Stomach smooth muscle (tissue), 2 donors: ENCODE data around the gene SNAPIN.

ENCODE experiments used
- H3K27ac ChIP-seq: one replicate; pipeline ENCODE4 v1.7.0; 2013; ENCODE audit warnings: mild to moderate bottlenecking, low read length, inconsistent platforms
- H3K27me3 ChIP-seq, 2 donors: one replicate each; pipeline ENCODE4 v1.7.0; 2013; ENCODE audit warnings: low read length in 2 of 2; ENCODE audit not compliant: insufficient read depth in 2 of 2, control insufficient read depth in 1 of 2
- H3K36me3 ChIP-seq, 2 donors: one replicate each; pipeline ENCODE4 v1.7.0; 2013; ENCODE audit warnings: low read length in 2 of 2; ENCODE audit not compliant: control insufficient read depth in 2 of 2, insufficient read depth in 2 of 2
- H3K4me1 ChIP-seq: one replicate; pipeline ENCODE4 v1.7.0; 2013; ENCODE audit warnings: low read length; ENCODE audit not compliant: control insufficient read depth, insufficient read depth
- H3K4me3 ChIP-seq, 2 donors: one replicate each; pipeline ENCODE4 v1.7.0; 2013; ENCODE audit warnings: low read length in 2 of 2
- H3K9ac ChIP-seq, 2 donors: one replicate each; pipeline ENCODE4 v1.7.0; 2013; ENCODE audit warnings: low read length in 2 of 2, mild to moderate bottlenecking in 1 of 2
- H3K9me3 ChIP-seq, 2 donors: one replicate each; pipeline ENCODE4 v1.7.0; 2013; ENCODE audit warnings: low read length in 2 of 2; ENCODE audit not compliant: control insufficient read depth in 2 of 2
- donor health status: healthy.
- donor health status: Pancreatic carcinoma.

SNAPIN gene

DNA sequence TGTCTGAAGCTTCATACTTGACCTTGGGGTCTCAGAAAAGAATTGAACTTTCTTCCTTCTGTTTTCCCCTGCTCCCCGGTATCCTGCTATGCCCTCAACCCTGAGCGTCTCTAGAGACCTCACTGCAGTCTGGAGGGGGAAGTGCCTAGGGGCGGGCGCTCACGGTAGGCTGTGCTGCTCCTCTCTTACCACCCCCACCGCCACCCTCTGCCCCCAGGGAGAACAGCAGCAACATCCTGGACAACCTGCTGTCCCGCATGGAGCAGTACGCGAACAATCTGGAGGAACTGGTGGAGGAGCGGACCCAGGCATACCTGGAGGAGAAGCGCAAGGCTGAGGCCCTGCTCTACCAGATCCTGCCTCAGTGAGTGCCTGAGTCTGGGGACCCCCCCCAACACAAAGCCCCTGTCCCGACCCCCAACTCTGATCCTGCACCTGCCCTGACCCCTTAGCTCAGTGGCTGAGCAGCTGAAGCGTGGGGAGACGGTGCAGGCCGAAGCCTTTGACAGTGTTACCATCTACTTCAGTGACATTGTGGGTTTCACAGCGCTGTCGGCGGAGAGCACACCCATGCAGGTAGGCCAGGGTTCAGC, 30.3 kb downstream of the SNAPIN start:
- Histone ChIP-seq H3K9ac (no peak overlapping the region), H3K4me1 (no peaks in the 10 kb centered on the region), H3K36me3 (no peaks in the 10 kb centered on the region), H3K9me3 (no peaks in the 10 kb centered on the region), H3K27ac (no peak overlapping the region), H3K4me3 (no peak overlapping the region), H3K27me3 (peaks cover 3% of the 10 kb centered on the region in 2 donors)

- Histone ChIP-seq H3K4me3 (no peak overlapping the region), H3K27me3 (no peaks in the 10 kb centered on the region), H3K4me1 (peaks cover 10% of the 10 kb centered on the region), H3K9ac (no peak overlapping the region), H3K36me3 (no peaks in the 10 kb centered on the region), H3K9me3 (no peaks in the 10 kb centered on the region), H3K27ac (no peak overlapping the region)
Observed at GRCh38 chr1:153693466-153693865, 35.0 kb downstream of the SNAPIN start.

- no peak overlapping the region for H3K4me3 ChIP-seq
- peak overlapping the region; percentile 92 for H3K27ac ChIP-seq
- H3K4me1 ChIP-seq = peaks cover 16% of the 10 kb centered on the region
Observed at GRCh38 chr1:153696741-153697140, 38.2 kb downstream of the SNAPIN start.

GRCh38 chr1:153697191-153698019, 38.9 kb downstream of the SNAPIN start:
- H3K4me1 ChIP-seq = peaks cover 16% of the 10 kb centered on the region
- no peaks in the 10 kb centered on the region for H3K36me3 ChIP-seq
- no peaks in the 10 kb centered on the region for H3K9me3 ChIP-seq
- H3K4me3 ChIP-seq = no peak overlapping the region
- no peaks in the 10 kb centered on the region for H3K27me3 ChIP-seq
- peak overlapping the region; percentile 42 to 57 for H3K9ac ChIP-seq
- H3K27ac ChIP-seq = peak overlapping the region; percentile 92

More at GRCh38 chr1:153696741-153697140, 38.2 kb downstream of the SNAPIN start:
- H3K9ac ChIP-seq = no peak overlapping the region
- no peaks in the 10 kb centered on the region for H3K9me3 ChIP-seq
- no peaks in the 10 kb centered on the region for H3K27me3 ChIP-seq
- H3K36me3 ChIP-seq = no peaks in the 10 kb centered on the region

DNA sequence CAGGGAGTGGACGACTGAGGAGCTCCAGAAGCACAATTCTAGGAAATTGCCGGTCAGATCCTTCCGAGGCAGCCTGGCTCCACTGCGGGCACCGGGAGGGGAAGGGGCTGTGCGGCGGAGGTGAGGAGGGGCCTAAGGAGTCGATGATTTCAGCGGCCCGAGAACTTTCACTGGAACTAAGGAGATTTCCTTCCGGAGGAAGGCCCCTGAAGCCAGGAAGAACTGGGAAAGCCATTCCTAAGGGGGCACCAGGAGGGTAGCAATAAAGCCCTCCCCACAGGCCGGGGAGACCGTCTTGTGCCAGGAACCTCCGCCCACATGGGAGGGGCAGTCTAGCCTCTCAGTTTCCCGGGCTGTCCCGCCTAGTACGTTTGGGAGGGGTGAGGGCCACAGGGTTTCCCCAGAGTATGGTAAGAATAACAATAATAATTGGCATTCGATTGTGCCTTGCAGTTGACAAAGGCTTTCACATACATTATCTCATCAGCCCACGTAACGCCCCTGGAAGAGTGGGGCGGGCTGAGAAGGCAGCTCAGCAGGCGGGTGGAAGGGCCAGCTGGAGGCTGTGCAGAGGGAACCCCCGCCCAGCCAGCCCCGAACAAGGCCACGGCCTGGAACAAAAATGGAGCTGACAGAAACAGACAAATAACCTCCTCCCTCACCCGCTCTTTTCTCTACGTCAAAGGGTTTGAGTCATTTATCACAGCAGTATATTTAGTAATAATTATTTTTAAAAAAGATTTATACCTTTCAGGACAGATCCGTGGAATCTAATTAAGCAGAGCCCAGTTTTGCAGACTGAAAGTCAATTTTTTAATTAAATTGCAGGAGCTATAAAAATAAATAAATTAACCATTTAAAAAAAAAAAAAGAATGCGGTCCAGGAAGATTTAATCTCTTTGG, 39.8 kb downstream of the SNAPIN start:
- no peaks in the 10 kb centered on the region for H3K9me3 ChIP-seq
- H3K27ac ChIP-seq = peak overlapping the region; percentile 92
- peak overlapping the region; percentile 42 to 57 for H3K9ac ChIP-seq
- no peaks in the 10 kb centered on the region for H3K36me3 ChIP-seq
- H3K27me3 ChIP-seq = no peaks in the 10 kb centered on the region
- H3K4me3 ChIP-seq = peak overlapping the region in 1 of 2 donors; percentile 55
- peaks cover 16% of the 10 kb centered on the region for H3K4me1 ChIP-seq

DNA sequence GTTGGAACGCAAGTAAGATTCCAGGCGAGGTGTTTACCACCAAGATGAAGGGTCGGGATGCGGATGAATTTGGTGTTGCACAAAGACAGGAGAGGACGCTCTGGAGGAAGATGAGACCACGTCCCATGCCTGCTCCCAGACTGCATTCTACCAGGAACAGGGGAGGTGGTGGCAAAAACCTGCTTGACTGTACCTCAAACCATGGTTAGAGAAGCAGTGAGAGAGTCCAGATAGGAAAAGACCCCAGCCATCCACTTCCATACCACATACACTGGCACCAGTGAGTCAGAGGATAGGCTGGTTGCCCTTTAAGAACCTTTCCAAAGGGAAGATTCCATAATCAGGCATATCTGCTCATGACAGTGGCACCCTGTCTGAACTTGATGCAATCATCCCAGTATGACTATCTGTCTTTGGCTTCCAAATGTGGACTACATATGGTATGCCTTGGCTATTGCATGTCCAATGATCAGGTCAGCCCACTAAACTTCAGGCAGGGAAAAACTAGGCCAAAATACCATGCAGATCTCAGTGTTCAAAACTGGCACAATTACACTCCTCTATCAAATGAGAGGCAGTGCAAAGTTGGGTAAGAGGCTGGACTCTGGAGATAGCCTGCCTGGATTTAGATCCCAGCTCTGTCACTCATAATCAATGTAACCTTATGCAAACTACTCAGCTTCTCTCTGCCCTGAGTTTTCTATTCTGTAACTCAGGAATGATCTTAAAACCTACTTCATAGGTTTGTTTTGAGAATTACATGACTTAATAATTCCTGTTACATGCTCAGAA, 40.6 kb downstream of the SNAPIN start:
- Histone ChIP-seq H3K36me3 (no peaks in the 10 kb centered on the region), H3K27ac (peak overlapping the region; percentile 60), H3K9me3 (no peaks in the 10 kb centered on the region), H3K4me3 (peak overlapping the region in 1 of 2 donors; percentile 29), H3K9ac (no peak overlapping the region), H3K27me3 (no peaks in the 10 kb centered on the region), H3K4me1 (peaks cover 16% of the 10 kb centered on the region)

- H3K27me3 ChIP-seq = no peaks in the 10 kb centered on the region
- peaks cover 16% of the 10 kb centered on the region for H3K4me1 ChIP-seq
- no peak overlapping the region for H3K9ac ChIP-seq
- no peaks in the 10 kb centered on the region for H3K9me3 ChIP-seq
- no peaks in the 10 kb centered on the region for H3K36me3 ChIP-seq
- H3K4me3 ChIP-seq = no peak overlapping the region
- peak overlapping the region; percentile 60 for H3K27ac ChIP-seq
Observed at GRCh38 chr1:153699768-153700167, 41.3 kb downstream of the SNAPIN start.

- Histone ChIP-seq H3K9ac (no peak overlapping the region), H3K27ac (no peak overlapping the region), H3K9me3 (no peaks in the 10 kb centered on the region), H3K27me3 (no peaks in the 10 kb centered on the region), H3K36me3 (no peaks in the 10 kb centered on the region), H3K4me1 (no peaks in the 10 kb centered on the region), H3K4me3 (no peak overlapping the region)
Observed at GRCh38 chr1:153705484-153705883, 47.0 kb downstream of the SNAPIN start.

- no peak overlapping the region for H3K27ac ChIP-seq
- H3K4me1 ChIP-seq = no peaks in the 10 kb centered on the region
- H3K9ac ChIP-seq = no peak overlapping the region
- no peaks in the 10 kb centered on the region for H3K27me3 ChIP-seq
- no peaks in the 10 kb centered on the region for H3K36me3 ChIP-seq
- H3K9me3 ChIP-seq = no peaks in the 10 kb centered on the region
- H3K4me3 ChIP-seq = no peak overlapping the region
Observed at GRCh38 chr1:153711026-153711425, 52.5 kb downstream of the SNAPIN start.
